ENCODE measurements around the gene LDHA.

Gene LDHA

GRCh38 chr11:18394275-18394927 is at the start of gene LDHA:
LDHA (plus strand) TSS chr11:18394563; CDS start chr11:18396843, 2,280 bp downstream.
- Mint-ChIP-seq H3K36me3 (ENCODE audit: low read depth) (peaks cover 37% of the 10 kb centered on the region), H3K27me3 (ENCODE audit: low read depth) (no peaks in the 10 kb centered on the region), H3K27ac (peak within 1 kb of the TSS; percentile 95), H3K4me1 (ENCODE audit: low read depth) (peaks cover 48% of the 10 kb centered on the region), H3K9me3 (no peaks in the 10 kb centered on the region), H3K4me3 (peak within 1 kb of the TSS; percentile 98)

GRCh38 chr11:18347471-18348125 is 46.8 kb upstream of the LDHA start:
- Mint-ChIP-seq H3K27me3 (ENCODE audit: low read depth) (no peaks in the 10 kb centered on the region), H3K4me1 (ENCODE audit: low read depth) (peaks cover 5% of the 10 kb centered on the region), H3K27ac (no peak overlapping the region), H3K36me3 (ENCODE audit: low read depth) (peaks cover 34% of the 10 kb centered on the region), H3K9me3 (no peaks in the 10 kb centered on the region), H3K4me3 (no peak overlapping the region)

DNA sequence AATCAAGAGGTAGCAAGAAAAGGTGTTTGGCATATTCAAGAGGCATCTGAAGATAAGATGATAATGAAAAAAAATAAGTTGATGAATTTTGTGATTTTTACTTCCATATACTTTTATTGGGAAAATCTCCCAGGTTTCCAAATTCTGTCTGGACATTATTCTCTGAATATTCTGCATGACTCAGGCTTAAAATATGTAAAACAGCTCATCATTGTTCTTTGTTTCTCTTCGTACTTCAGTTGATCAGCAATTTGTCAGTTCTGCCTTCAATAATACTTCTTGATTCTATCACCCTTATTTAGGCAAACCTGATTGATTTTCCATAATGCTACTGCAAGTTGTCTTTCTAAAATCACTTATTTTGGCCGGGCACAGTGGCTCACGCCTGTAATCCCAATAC is 41.8 kb upstream of the LDHA start:
- H3K4me3 Mint-ChIP-seq = no peak overlapping the region
- no peak overlapping the region for H3K27ac Mint-ChIP-seq
- H3K36me3 Mint-ChIP-seq (ENCODE audit: low read depth) = peaks cover 31% of the 10 kb centered on the region
- no peaks in the 10 kb centered on the region for H3K9me3 Mint-ChIP-seq
- H3K27me3 Mint-ChIP-seq (ENCODE audit: low read depth) = no peaks in the 10 kb centered on the region
- H3K4me1 Mint-ChIP-seq (ENCODE audit: low read depth) = peaks cover 1% of the 10 kb centered on the region

DNA sequence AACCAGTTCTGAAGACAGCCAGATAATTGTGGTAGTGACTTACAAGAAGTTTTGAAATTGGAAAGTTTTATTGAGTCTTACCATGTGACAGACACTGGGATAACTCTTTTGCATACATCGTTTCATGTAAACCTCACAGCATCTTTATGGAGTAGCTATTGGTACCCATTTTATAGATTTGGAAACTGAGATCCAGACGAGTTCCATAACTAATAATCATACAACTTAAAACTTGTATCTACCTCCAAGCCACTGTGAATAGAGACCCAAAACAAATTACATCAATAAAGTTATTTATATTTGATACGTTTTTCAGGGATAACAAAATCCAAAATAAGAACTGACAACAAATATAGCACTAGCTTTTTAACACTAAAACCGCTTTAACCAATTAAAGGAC is 35.7 kb upstream of the LDHA start:
- H3K36me3 Mint-ChIP-seq (ENCODE audit: low read depth) = peaks cover 31% of the 10 kb centered on the region
- no peak overlapping the region for H3K4me3 Mint-ChIP-seq
- no peaks in the 10 kb centered on the region for H3K4me1 Mint-ChIP-seq (ENCODE audit: low read depth)
- H3K27me3 Mint-ChIP-seq (ENCODE audit: low read depth) = no peaks in the 10 kb centered on the region
- no peaks in the 10 kb centered on the region for H3K9me3 Mint-ChIP-seq
- no peak overlapping the region for H3K27ac Mint-ChIP-seq

GRCh38 chr11:18361154-18361553 is 33.2 kb upstream of the LDHA start:
- Mint-ChIP-seq H3K36me3 (ENCODE audit: low read depth) (peaks cover 34% of the 10 kb centered on the region), H3K27ac (no peak overlapping the region), H3K4me1 (ENCODE audit: low read depth) (peaks cover 3% of the 10 kb centered on the region), H3K9me3 (no peaks in the 10 kb centered on the region), H3K27me3 (ENCODE audit: low read depth) (no peaks in the 10 kb centered on the region), H3K4me3 (no peak overlapping the region)

DNA sequence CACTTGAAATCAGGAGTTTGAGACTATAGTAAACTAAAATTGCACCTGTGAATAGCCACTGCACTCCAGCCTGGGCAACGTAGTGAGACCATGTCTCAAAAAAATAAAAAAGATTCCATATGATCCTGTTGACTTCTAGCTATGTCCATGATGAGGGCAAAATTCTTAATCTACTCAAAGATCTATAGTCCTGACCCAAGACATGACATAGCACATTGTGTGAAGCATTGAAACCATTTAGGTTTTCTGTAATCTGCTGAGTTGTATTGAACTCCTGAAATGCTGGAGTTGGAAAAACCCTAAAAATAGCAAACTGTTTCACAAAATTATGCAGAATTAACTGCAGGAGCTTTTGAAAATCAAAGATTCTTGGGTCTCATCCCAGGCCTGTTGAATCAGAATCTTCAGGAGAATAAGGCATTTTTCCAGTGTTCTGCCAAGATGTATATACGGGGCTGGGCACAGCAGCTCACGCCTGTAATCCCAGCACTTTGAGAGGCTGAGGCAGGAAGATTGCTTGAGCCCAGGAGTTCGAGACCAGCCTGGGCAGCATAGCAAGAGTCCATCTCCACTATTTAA is 29.8 kb upstream of the LDHA start:
- no peak overlapping the region for H3K4me3 Mint-ChIP-seq
- H3K27ac Mint-ChIP-seq = no peak overlapping the region
- peaks cover 10% of the 10 kb centered on the region for H3K4me1 Mint-ChIP-seq (ENCODE audit: low read depth)
- H3K36me3 Mint-ChIP-seq (ENCODE audit: low read depth) = peaks cover 29% of the 10 kb centered on the region
- H3K27me3 Mint-ChIP-seq (ENCODE audit: low read depth) = no peaks in the 10 kb centered on the region
- H3K9me3 Mint-ChIP-seq = no peaks in the 10 kb centered on the region

DNA sequence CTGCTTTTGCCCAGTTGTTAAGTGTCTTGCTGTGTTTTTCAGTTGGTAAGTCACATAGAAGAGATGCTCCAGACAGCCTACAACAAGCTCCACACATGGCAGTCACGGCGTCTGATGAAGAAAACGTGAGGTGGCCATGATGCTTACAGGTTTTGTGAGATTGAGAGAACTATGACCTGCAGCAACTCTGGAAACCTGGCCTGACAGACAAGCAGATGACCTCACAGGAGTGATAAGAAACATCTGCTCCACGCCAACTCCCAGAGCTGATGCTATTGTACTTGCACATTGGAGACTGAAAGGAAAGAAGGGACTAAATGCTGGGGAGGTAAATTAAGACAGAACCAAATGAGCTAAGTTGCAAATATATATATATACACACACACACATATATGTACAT is 28.6 kb upstream of the LDHA start:
- H3K9me3 Mint-ChIP-seq = no peaks in the 10 kb centered on the region
- H3K27me3 Mint-ChIP-seq (ENCODE audit: low read depth) = no peaks in the 10 kb centered on the region
- H3K36me3 Mint-ChIP-seq (ENCODE audit: low read depth) = peaks cover 29% of the 10 kb centered on the region
- H3K4me3 Mint-ChIP-seq = no peak overlapping the region
- no peak overlapping the region for H3K27ac Mint-ChIP-seq
- peaks cover 11% of the 10 kb centered on the region for H3K4me1 Mint-ChIP-seq (ENCODE audit: low read depth)

DNA sequence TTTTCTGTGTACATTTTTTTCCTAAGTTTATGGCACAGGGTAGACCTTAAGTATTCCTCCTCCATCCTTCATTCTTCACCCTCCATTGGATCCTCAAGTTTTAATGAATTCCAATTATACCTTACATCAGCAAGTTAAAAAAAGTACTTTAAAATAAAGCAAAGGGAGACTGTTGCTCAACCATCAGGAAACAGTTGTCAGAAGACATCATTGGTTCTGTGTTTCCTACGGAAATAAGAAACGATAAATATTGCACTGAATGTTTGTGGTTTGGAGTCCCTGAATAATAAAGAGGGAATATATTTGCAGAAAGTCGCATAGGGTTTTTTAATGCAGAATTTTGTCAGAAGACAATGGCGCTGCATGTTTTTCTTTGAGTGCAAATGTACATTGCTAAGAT is 28.1 kb upstream of the LDHA start:
- Mint-ChIP-seq H3K27me3 (ENCODE audit: low read depth) (no peaks in the 10 kb centered on the region), H3K9me3 (no peaks in the 10 kb centered on the region), H3K36me3 (ENCODE audit: low read depth) (peaks cover 30% of the 10 kb centered on the region), H3K4me3 (no peak overlapping the region), H3K4me1 (ENCODE audit: low read depth) (peaks cover 11% of the 10 kb centered on the region), H3K27ac (peak overlapping the region; percentile 27)

DNA sequence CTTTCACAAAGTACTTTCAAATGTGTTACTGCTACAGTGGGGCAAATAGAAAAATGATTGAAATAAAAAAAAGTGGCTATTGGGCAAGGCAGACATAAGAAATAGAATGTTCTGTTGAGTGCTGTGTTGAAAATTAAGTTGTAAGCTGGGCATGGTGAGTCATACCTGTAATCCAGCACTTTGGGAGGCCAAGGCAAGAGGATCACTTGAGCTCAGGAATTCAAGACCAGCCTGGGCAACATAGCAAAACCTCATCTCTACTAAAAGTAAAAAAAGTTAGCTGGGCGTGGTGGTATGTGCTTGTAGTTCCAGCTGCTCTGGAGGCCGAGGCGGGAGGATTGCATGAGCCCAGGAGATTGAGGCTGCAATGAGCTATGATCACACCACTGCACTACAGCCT is 26.9 kb upstream of the LDHA start:
- Mint-ChIP-seq H3K9me3 (no peaks in the 10 kb centered on the region), H3K4me1 (ENCODE audit: low read depth) (peaks cover 11% of the 10 kb centered on the region), H3K4me3 (no peak overlapping the region), H3K27me3 (ENCODE audit: low read depth) (no peaks in the 10 kb centered on the region), H3K36me3 (ENCODE audit: low read depth) (peaks cover 28% of the 10 kb centered on the region), H3K27ac (no peak overlapping the region)

DNA sequence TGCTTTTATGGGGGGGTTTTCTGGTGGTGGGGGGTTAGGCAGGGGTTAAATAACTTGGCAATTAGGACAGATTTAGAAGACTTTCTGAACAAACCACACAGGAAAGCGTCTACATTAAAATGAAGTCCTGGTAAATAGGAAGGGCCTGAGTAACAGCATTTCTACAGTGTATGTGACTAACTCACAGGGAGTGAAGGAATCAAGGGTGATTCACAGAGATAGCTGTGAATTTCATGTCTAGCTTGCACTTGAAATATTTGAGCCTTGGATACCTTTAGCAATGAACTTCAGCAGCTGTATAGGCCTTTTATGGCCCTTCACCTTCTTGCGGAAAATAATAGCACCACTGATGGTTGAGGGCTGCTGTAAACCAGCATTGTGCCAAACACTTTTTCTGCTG is 26.1 kb upstream of the LDHA start:
- Mint-ChIP-seq H3K36me3 (ENCODE audit: low read depth) (peaks cover 27% of the 10 kb centered on the region), H3K4me1 (ENCODE audit: low read depth) (peaks cover 11% of the 10 kb centered on the region), H3K9me3 (no peaks in the 10 kb centered on the region), H3K27ac (no peak overlapping the region), H3K4me3 (no peak overlapping the region), H3K27me3 (ENCODE audit: low read depth) (no peaks in the 10 kb centered on the region)

DNA sequence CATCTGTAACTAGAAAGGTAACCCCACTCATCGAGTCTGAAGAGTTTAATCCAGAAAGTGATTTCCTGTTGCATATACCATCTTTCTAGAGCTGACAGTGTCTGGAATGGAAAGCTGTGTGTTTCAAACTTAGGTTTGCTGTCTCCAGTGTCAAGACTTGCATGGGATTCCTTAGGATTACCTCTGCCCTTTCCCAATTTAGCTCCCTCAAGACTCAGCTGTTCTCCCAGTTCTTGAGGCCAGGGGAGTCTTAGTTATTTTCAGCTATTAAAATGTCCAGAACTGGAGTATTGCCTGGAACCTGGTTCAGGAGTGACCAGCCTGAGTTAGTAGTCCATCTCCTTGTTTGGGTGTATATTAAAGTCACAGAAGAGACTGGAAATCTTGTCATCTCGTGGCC is 25.0 kb upstream of the LDHA start:
- no peaks in the 10 kb centered on the region for H3K27me3 Mint-ChIP-seq (ENCODE audit: low read depth)
- H3K36me3 Mint-ChIP-seq (ENCODE audit: low read depth) = peaks cover 22% of the 10 kb centered on the region
- no peaks in the 10 kb centered on the region for H3K9me3 Mint-ChIP-seq
- H3K4me1 Mint-ChIP-seq (ENCODE audit: low read depth) = peaks cover 11% of the 10 kb centered on the region
- no peak overlapping the region for H3K27ac Mint-ChIP-seq
- H3K4me3 Mint-ChIP-seq = no peak overlapping the region

- Mint-ChIP-seq H3K4me1 (ENCODE audit: low read depth) (peaks cover 7% of the 10 kb centered on the region), H3K36me3 (ENCODE audit: low read depth) (peaks cover 12% of the 10 kb centered on the region), H3K9me3 (no peaks in the 10 kb centered on the region), H3K27ac (no peak overlapping the region), H3K4me3 (no peak overlapping the region), H3K27me3 (ENCODE audit: low read depth) (no peaks in the 10 kb centered on the region)
Observed at GRCh38 chr11:18371279-18371678, 23.1 kb upstream of the LDHA start.

DNA sequence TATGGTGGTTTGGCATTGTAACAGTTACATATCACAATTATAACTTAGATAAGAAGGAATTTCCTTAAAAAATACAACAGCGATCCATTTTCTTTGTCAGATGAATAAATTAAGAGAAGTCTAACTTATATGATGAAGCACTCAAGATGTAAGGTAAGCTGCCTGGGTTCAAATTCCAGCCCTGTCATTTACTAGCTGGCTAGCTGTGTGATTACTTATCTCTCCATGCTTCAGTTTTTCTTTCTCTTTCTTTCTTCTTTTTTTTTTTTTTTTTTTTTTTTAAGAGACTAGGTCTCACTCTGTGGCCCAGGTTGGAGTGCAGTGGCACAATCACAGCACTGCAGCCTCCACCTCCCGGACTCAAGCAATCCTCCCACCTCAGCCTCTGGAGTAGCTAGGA is 22.2 kb upstream of the LDHA start:
- Mint-ChIP-seq H3K4me3 (no peak overlapping the region), H3K36me3 (ENCODE audit: low read depth) (peaks cover 8% of the 10 kb centered on the region), H3K27me3 (ENCODE audit: low read depth) (no peaks in the 10 kb centered on the region), H3K4me1 (ENCODE audit: low read depth) (peaks cover 5% of the 10 kb centered on the region), H3K27ac (no peak overlapping the region), H3K9me3 (no peaks in the 10 kb centered on the region)

DNA sequence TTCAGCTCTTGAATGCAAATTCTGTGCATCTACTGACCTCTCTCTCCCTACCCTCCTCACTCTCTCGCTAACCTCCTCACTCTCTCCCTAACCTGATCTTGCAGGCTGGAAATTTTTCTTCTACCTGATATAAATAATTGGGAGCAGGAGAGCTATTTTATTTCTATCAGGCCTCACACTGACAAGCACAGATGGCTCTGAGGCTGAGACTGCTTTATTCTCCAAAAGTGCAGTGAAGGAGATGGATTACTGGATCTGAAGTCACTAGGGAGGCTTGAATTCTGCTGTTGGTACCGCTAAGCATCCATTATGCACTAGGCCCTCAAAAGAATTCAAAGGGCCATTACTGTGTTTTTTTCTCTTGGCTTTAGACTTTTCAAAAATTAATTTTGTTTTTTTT is 19.4 kb upstream of the LDHA start:
- Mint-ChIP-seq H3K4me3 (no peak overlapping the region), H3K4me1 (ENCODE audit: low read depth) (no peaks in the 10 kb centered on the region), H3K9me3 (no peaks in the 10 kb centered on the region), H3K36me3 (ENCODE audit: low read depth) (peaks cover 5% of the 10 kb centered on the region), H3K27me3 (ENCODE audit: low read depth) (no peaks in the 10 kb centered on the region), H3K27ac (no peak overlapping the region)

DNA sequence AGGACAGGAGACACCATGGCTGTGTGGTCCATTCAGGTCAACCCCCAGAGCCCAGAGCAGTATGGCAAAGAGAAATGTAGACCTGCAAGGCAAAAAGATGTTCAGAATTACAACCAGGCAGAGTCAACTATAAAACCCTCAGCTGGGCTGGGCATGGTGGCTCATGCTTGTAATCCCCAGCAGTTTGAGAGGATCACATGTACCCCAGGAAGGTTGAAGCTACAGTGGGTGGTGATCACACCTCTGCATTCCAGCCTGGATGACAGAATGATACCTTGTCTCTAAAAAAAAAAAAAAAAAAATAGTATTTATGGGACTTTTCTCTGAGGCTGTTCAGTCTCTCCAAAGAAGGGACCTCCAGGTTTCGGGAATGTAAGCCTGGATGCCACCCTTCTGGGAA is 18.4 kb upstream of the LDHA start:
- Mint-ChIP-seq H3K4me1 (ENCODE audit: low read depth) (no peaks in the 10 kb centered on the region), H3K9me3 (no peaks in the 10 kb centered on the region), H3K27me3 (ENCODE audit: low read depth) (no peaks in the 10 kb centered on the region), H3K27ac (no peak overlapping the region), H3K36me3 (ENCODE audit: low read depth) (peaks cover 5% of the 10 kb centered on the region), H3K4me3 (no peak overlapping the region)

All from T-helper 1 cell treated with Interleukin-12 subunit alpha and Interleukin-12 subunit beta and Interleukin-4 antibody, amounts not matched to agents 30 μg/mL and 1 μg/mL, for 36 hours (primary cell).